ENCODE data around the gene TM4SF18.
"Not testable (repeated sequence)": the region's sequence is repeated elsewhere in the genome, so short reads cannot be mapped to it uniquely, and the experiment has no call there.

The TM4SF18 gene

GRCh38 chr3:149333176-149333859 is at the start of gene TM4SF18:
TSS of gene TM4SF18 (minus strand) at chr3:149333636. CDS start at chr3:149333382, 254 bp downstream.
- DNase-seq (ENCODE audit: low read depth, low spot score), result no peak

- no peak for DNase-seq (ENCODE audit: low read depth, low spot score)
Observed at GRCh38 chr3:149382518-149382917, 49.1 kb upstream of the TM4SF18 start.

- DNase-seq (ENCODE audit: low read depth, low spot score), result no peak
Observed at GRCh38 chr3:149382101-149382467, 48.6 kb upstream of the TM4SF18 start.

GRCh38 chr3:149381173-149382100 is 48.0 kb upstream of the TM4SF18 start:
- DNase-seq (ENCODE audit: low read depth, low spot score), result no peak

GRCh38 chr3:149380220-149380619 is 46.8 kb upstream of the TM4SF18 start:
- not testable (repeated sequence) for DNase-seq (ENCODE audit: low read depth, low spot score)

GRCh38 chr3:149378478-149379309 is 45.3 kb upstream of the TM4SF18 start:
- no peak for DNase-seq (ENCODE audit: low read depth, low spot score)

- DNase-seq (ENCODE audit: low read depth, low spot score), result no peak
Observed at GRCh38 chr3:149377408-149378364, 44.2 kb upstream of the TM4SF18 start, which contains the start of gene TM4SF1. TSS of gene TM4SF1 (minus strand) at chr3:149377649. CDS start at chr3:149377547, 102 bp downstream.

- DNase-seq (ENCODE audit: low read depth, low spot score), result no peak
Observed at GRCh38 chr3:149376718-149377407, 43.4 kb upstream of the TM4SF18 start.

- DNase-seq (ENCODE audit: low read depth, low spot score), result no peak
Observed at GRCh38 chr3:149375501-149376196, 42.2 kb upstream of the TM4SF18 start.

- DNase-seq (ENCODE audit: low read depth, low spot score), result no peak
Observed at GRCh38 chr3:149374793-149375500, 41.5 kb upstream of the TM4SF18 start.

GRCh38 chr3:149374391-149374790 is 41.0 kb upstream of the TM4SF18 start:
- DNase-seq (ENCODE audit: low read depth, low spot score), result no peak

GRCh38 chr3:149373235-149374125 is 40.0 kb upstream of the TM4SF18 start:
- DNase-seq (ENCODE audit: low read depth, low spot score), result no peak

- DNase-seq (ENCODE audit: low read depth, low spot score), result no peak
Observed at GRCh38 chr3:149371723-149372114, 38.3 kb upstream of the TM4SF18 start.

GRCh38 chr3:149371001-149371722 is 37.7 kb upstream of the TM4SF18 start:
- no peak for DNase-seq (ENCODE audit: low read depth, low spot score)

- no peak for DNase-seq (ENCODE audit: low read depth, low spot score)
Observed at GRCh38 chr3:149369991-149370866, 36.8 kb upstream of the TM4SF18 start.

Measured in brain pericyte (primary cell).